HFFc6 (cell line): ENCODE measurements around the gene TEX53. TPM values are rescaled to one million over a fixed set of nuclear protein-coding genes. Genes with fewer than 3 reads are reported as not detected.

ENCODE experiments used
- DNase-seq: peaks from one replicate; pipeline ENCODE4 v3.0.0-alpha.2; 2018
- H3K27ac Mint-ChIP-seq: 2 replicates; pipeline ENCODE4 v1.8.0; 2020; ENCODE audit warnings: mild to moderate bottlenecking, mixed read lengths
- H3K27me3 Mint-ChIP-seq: 2 replicates; pipeline ENCODE4 v1.8.0; 2021; ENCODE audit warnings: mild to moderate bottlenecking, moderate library complexity, mixed read lengths; ENCODE audit not compliant: insufficient read depth
- H3K36me3 Mint-ChIP-seq: 2 replicates; pipeline ENCODE4 v1.8.0; 2021; ENCODE audit warnings: low read depth, mixed read lengths
- H3K4me1 Mint-ChIP-seq: 2 replicates; pipeline ENCODE4 v1.8.0; 2020; ENCODE audit warnings: low read depth, mixed read lengths
- H3K4me3 Mint-ChIP-seq: 2 replicates; pipeline ENCODE4 v1.8.0; 2020; ENCODE audit warnings: mild to moderate bottlenecking, moderate library complexity, mixed read lengths
- H3K9me3 Mint-ChIP-seq: 2 replicates; pipeline ENCODE4 v1.8.0; 2020; ENCODE audit warnings: mild to moderate bottlenecking, mixed read lengths
- CTCF ChIP-seq: fragments of 200-600 bp; sonication (generic); IDR thresholded peaks from 2 replicates; pipeline ENCODE4 v1.5.0; 2021; ENCODE audit warnings: antibody characterized with exemption, mild to moderate bottlenecking
- total RNA-seq, 6 experiments: library from RNA; stranded (reverse); fragmentation: NEBNext Ultra II Directional; extraction: Animal tissue kit (Norgen Biotek cat#: 25700); gene quantifications; 2 replicates in 1 of 6; 3 replicates in 5 of 6; pipeline ENCODE4 v1.2.3, GENCODE V29; 2021

TEX53 gene
- total RNA-seq, 6 experiments from 2014 or later, result not detected

- peak; percentile 9 for DNase-seq
- no peak for TF ChIP-seq CTCF
- Mint-ChIP-seq H3K27me3 (no peaks in the 10 kb centered on the region), H3K27ac (no peak overlapping the region), H3K9me3 (no peaks in the 10 kb centered on the region), H3K4me3 (no peak overlapping the region), H3K36me3 (no peaks in the 10 kb centered on the region), H3K4me1 (peaks cover 58% of the 10 kb centered on the region)
Measured at GRCh38 chr9:114680259-114681001, 22.8 kb upstream of the TEX53 start.

- Mint-ChIP-seq H3K9me3 (no peaks in the 10 kb centered on the region), H3K4me3 (no peak overlapping the region), H3K27me3 (no peaks in the 10 kb centered on the region; the same call in 1 of the 2 replicates), H3K27ac (peak overlapping the region; percentile 86; the same call in 1 of the 2 replicates), H3K4me1 (peaks cover 74% of the 10 kb centered on the region), H3K36me3 (no peaks in the 10 kb centered on the region)
- TF ChIP-seq CTCF, result no peak
- DNase-seq, result no peak
Measured at GRCh38 chr9:114678795-114679194, 21.2 kb upstream of the TEX53 start.

GRCh38 chr9:114678130-114678529 lies 20.5 kb upstream of the TEX53 start:
- Mint-ChIP-seq H3K4me1 (peaks cover 74% of the 10 kb centered on the region), H3K27me3 (no peaks in the 10 kb centered on the region; the same call in 1 of the 2 replicates), H3K4me3 (peak overlapping the region; percentile 63), H3K9me3 (no peaks in the 10 kb centered on the region), H3K36me3 (no peaks in the 10 kb centered on the region), H3K27ac (peak overlapping the region; percentile 86)
- no peak for DNase-seq
- no peak for TF ChIP-seq CTCF

- no peaks in the 10 kb centered on the region for H3K36me3 Mint-ChIP-seq
- H3K9me3 Mint-ChIP-seq, result no peaks in the 10 kb centered on the region
- H3K27me3 Mint-ChIP-seq, result no peaks in the 10 kb centered on the region; the same call in 1 of the 2 replicates
- peaks cover 74% of the 10 kb centered on the region for H3K4me1 Mint-ChIP-seq
- H3K27ac Mint-ChIP-seq, result peak overlapping the region; percentile 86
- peak; percentile 99 for DNase-seq
- no peak for TF ChIP-seq CTCF
- peak overlapping the region; percentile 63 for H3K4me3 Mint-ChIP-seq
Measured at GRCh38 chr9:114677418-114677817, 19.8 kb upstream of the TEX53 start.

GRCh38 chr9:114676901-114677300 lies 19.3 kb upstream of the TEX53 start:
- peak overlapping the region; percentile 63 for H3K4me3 Mint-ChIP-seq
- no peaks in the 10 kb centered on the region for H3K9me3 Mint-ChIP-seq
- no peaks in the 10 kb centered on the region for H3K36me3 Mint-ChIP-seq
- peaks cover 74% of the 10 kb centered on the region for H3K4me1 Mint-ChIP-seq
- no peak for DNase-seq
- peak overlapping the region; percentile 86 for H3K27ac Mint-ChIP-seq
- no peaks in the 10 kb centered on the region; the same call in 1 of the 2 replicates for H3K27me3 Mint-ChIP-seq
- no peak for TF ChIP-seq CTCF
